HG03469 (cell line): ENCODE data around the gene CFAP69.
"Not testable (repeated sequence)": the region's sequence is repeated elsewhere in the genome, so short reads cannot be mapped to it uniquely, and the experiment has no call there.

Source experiments
- ATAC-seq: cut with Tn5 transposase; IDR thresholded peaks from one replicate; pipeline ENCODE4 v1.9.1; 2021; ENCODE audit warnings: mild to moderate bottlenecking, moderate library complexity, moderate number of reproducible peaks; ENCODE audit not compliant: unreplicated experiment

CFAP69 gene

DNA sequence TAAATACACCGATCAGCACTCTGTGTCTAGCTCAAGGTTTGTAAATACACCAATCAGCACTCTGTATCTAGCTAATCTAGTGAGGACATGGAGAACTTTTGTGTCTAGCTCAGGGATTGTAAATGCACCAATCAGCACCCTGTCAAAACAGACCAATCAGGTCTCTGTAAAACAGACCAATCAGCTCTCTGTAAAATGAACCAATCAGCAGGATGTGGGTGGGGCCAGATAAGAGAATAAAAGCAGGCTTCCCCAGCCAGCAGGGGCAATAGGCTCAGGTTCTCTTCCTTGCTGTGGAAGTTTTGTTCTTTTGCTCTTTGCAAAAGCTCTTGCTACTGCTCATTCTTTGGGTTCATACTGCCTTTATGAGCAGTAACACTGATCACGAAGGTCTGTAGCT is 90.0 kb downstream of the CFAP69 start:
- ATAC-seq, result not testable (repeated sequence)

DNA sequence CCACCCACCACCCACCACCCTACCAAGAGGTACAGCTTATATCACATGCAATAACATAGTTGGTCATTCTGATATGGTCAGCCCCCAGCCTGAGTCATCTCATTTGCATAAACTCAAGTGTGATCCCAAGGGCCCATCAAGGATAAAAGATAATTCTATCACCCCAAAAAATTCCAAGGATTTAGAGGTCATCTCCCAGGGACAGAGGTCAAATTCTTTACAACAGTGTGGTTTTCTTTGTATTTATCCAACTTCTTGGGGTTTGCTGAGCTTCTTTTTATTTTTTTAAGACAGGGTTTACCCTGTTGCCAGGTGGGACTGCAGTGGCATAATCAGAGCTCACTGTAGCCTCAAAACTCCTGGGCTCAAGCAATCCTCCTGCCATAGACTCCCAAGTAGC is 92.1 kb downstream of the CFAP69 start:
- ATAC-seq, result no peak

DNA sequence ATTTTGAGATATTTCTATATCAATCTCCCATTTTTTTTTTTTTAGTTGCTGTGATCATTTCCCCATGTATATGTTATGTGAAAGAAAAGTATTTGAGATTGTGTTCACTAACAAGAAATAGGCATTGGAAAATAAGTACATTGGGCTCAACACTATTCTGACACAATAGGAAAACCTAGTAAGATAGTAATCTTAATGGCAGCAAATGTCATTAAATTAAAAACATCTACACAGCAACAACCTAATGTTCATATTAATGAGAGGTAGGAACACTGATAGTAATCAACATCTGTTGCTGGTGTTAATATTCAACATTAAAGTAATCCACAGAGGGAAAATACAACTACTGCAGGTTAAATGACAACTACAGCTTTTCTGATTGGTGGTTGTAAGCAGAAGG is 100.0 kb downstream of the CFAP69 start:
- no peak for ATAC-seq

DNA sequence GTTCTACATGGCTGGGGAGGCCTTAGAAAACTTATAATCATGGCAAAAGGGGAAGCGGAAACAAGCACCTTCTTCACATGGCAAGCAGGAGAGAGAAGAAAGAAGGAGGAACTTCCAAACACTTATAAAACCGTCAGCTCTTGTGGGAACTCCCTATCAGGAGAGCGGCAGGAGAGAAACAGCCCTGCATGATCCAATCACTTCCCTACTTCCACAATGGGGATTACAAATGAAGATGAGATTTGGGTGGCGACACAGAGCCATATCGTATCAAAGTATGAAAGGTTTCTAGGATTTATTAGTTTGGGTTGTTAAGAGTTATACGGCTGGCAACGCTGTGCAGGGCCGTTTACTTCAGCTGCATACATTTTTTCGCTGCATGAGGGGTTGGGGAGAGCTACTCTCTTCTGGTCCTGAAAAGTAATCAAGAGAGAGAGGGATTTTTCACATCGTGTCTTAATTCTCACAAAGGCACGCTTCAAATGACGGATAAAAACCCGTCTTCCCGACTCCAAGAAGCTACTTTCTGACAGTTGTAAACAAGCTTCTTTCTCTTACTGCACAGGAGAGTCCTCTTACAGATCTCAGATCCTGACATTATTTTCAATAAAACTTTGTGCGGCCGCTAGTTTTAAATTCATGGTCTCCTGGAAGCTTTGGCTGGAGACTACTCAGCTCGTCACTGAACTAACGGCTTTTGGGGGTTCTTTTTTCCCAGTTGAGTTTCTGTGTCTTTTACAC is 100.8 kb downstream of the CFAP69 start:
- peak; percentile 6 for ATAC-seq

DNA sequence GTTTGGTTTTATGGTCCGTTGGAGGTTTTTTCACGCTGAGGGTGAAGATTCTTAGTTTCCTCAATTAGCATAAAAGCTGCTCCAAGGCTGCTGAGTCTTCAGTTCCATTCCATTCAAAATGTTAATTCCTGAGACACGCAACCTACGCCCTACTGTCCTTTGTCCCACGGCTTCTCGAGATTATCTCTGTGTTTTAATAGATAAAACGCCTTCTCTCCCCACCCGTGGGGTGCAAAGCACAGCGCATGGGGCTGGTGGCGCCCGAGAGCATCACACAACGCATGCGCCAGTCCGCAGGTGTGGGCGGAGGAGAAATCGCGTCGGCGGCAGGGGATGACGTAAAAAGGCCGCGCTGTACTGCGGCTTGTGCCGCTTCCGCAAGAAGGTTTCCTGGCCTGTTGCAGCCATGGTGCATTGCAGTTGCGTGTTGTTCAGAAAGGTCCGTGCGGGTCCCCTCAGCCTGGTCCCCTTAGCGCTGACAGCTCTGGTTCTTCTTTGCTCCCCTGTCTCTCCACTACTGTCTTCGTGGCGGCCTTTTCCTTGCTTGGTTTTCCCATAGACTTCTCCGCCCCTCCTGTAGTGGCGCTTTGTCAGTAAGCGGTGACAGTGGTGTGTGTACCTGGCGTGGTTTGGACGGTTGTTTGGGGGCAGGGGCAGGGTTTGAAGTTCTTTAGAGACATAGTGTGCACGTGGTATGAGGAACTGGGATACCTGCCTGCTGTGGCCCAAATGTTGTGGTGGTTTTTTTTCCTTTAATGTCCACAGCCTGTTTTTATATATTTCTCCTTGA is 101.6 kb downstream of the CFAP69 start, which contains the start of gene GTPBP10:
Gene GTPBP10 (plus strand): TSS at position 381 of the 790 bp plus-strand sequence. CDS start 26 bp downstream, at position 407.
- ATAC-seq, result peak; percentile 94

DNA sequence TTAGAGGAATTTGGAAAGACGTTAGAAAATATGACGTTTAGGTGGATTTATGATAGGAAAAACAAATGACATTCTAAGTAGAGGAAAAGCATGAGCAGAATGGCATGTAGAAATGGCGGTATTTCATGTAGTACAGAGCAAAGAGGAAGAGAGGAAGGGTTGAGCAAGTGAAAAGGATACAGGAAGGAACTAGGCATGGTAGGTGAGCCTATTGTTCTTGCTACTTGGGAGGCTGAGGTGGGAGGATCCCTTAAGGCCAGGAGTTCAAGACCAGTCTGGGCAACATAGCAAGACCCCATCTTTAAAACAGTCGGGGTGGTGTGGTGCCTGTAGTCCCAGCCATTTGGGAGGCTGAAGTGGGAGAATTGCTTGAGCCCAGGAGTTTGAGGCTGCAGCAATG is 102.8 kb downstream of the CFAP69 start:
- no peak for ATAC-seq

DNA sequence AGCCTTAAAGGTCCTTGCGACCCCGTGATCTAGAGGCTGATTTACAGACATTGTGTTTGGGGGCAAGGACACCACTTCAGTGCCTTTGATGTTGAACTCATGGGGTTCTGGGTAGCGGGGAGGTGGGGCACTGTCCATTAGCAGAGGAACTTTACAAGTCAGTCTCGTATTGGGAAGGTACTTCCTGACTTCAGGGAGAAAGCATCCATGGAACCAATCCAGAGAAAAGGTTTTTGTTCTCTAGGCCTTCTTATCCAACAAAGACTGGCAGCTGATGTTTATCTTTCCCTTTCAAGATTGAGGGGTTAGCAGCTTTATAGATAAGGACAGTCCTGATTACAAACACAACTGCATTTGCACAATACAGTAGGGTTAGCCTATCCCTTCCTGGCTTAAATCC is 104.3 kb downstream of the CFAP69 start:
- no peak for ATAC-seq

DNA sequence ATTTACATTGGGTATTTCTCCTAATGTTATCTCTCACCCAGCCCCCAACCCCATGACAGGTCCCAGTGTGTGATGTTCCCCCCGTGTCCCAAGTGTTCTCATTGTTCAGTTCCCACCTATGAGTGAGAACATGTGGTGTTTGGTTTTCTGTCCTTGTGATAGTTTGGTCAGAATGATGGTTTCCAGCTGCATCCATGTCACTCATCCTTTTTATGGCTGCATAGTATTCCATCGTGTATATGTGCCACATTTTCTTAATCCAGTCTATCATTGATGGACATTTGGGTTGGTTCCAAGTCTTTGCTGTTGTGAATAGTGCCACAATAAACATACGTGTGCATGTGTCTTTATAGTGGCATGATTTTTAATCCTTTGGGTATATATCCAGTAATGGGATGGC is 105.1 kb downstream of the CFAP69 start:
- ATAC-seq, result not testable (repeated sequence)

DNA sequence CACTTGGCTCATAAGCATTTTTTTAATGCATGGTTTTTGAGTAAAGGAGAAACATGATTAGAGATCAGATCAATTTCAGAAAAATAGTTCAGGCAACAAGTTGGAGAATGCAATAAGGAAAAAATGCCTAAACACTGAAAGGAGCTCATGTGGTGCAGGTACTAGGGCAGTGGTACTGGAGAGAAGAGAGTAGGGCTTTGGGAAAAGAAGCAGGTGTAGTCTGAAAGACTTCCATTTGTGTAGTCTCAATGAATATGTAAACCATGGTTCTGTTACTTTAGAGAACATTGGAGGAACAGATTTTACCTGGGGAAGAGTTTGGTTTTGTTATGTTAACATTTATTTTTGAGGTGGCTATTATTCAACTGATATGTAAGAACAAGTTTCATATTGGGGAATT is 107.0 kb downstream of the CFAP69 start:
- no peak for ATAC-seq
